ENCODE results near the gene PPP1R15A. TPM values are rescaled to one million over a fixed set of nuclear protein-coding genes. Genes with fewer than 3 reads are reported as not detected.

The PPP1R15A gene
- total RNA-seq, 2 experiments from 2014 or later, result 23.4 to 31.7 TPM

DNA sequence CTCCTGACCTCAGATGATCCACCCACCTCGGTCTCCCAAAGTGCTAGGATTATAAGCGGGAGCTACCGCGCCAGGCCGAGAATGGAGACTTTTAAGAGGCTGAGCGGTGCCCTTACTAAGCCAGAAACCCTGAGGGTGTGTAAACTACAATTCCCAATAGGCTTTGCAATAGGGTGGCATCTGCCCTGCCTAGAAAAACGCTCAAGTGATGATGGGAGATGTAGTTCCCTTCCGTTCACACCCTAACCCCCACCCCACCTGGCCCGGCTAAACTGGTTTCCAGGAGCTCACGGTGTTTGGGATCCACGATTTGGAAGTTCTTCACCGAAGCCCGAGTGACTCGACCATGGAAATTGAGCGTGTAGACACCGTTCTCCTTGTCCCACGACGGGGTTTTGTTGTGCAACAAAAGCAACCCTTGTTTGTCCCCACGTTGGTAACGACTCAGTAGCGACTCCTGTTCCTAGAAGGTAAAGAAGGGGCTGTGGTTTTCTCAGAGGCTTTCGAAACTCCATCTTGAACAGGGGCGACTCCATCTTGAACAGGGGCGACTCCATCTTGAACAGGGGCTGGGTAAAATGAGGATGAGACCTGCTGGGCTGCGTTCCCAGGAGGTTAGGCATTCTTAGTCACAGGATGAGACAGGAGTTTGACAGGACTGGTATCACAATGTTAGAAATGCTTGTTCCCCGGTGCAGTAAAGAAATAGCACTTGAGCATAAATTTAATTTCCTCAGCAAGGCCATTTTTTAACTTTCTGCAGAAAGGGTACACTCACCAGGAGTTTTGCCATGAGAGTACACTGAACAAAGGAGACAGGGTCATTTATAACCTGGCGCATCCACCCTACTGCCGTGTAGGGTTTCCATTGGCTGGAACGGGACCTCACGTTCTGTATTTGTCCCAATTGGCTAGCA lies 9.8 kb downstream of the PPP1R15A start:
- peaks cover 24% of the 10 kb centered on the region for H3K36me3 ChIP-seq (ENCODE audit: insufficient read depth, low read length)
- no peak for TF ChIP-seq EZH2phosphoT487 (IDR thresholded peaks at IDR 0.05; ENCODE audit: borderline replicate concordance, low read depth, low read length)
- TF ChIP-seq, protein P1, sequence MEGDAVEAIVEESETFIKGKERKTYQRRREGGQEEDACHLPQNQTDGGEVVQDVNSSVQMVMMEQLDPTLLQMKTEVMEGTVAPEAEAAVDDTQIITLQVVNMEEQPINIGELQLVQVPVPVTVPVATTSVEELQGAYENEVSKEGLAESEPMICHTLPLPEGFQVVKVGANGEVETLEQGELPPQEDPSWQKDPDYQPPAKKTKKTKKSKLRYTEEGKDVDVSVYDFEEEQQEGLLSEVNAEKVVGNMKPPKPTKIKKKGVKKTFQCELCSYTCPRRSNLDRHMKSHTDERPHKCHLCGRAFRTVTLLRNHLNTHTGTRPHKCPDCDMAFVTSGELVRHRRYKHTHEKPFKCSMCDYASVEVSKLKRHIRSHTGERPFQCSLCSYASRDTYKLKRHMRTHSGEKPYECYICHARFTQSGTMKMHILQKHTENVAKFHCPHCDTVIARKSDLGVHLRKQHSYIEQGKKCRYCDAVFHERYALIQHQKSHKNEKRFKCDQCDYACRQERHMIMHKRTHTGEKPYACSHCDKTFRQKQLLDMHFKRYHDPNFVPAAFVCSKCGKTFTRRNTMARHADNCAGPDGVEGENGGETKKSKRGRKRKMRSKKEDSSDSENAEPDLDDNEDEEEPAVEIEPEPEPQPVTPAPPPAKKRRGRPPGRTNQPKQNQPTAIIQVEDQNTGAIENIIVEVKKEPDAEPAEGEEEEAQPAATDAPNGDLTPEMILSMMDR (conservative IDR thresholded peaks at IDR 0.05; ENCODE audit: low read length), result no peak
- DNase-seq (ENCODE audit: low spot score), result peak; percentile 70
- CTCF ChIA-PET (ENCODE audit: unreplicated experiment), result no interaction called here
- no peak overlapping the region for H3K4me2 ChIP-seq (ENCODE audit: low read length)
- no peaks in the 10 kb centered on the region; the same call in 1 of the 2 replicates for H3K79me2 ChIP-seq (ENCODE audit: insufficient read depth, low read depth, low read length)
- POLR2A ChIA-PET, result interaction anchor here (0.6 to 1.2 kb wide), 2 partner anchors 49 to 72 kb away, joined by 3 to 9 read pairs; partner anchors contain the start of gene BAX
- no peaks in the 10 kb centered on the region for H3K9me2 ChIP-seq (ENCODE audit: insufficient read depth, low read length)
- H3K9me3 ChIP-seq (ENCODE audit: low read length), result peaks cover 15% of the 10 kb centered on the region
- H3K4me3 ChIP-seq (ENCODE audit: low read depth, low read length, poor library complexity, severe bottlenecking), result no peak overlapping the region
- no peak overlapping the region for H2AFZ ChIP-seq (ENCODE audit: low read length)
- H3K27ac ChIP-seq (ENCODE audit: low read depth, low read length, poor library complexity, severe bottlenecking), result no peak overlapping the region
- BruUV-seq (replicated peaks), result no TSS peak
- H3K4me1 ChIP-seq (ENCODE audit: insufficient read depth, low read length, poor library complexity, severe bottlenecking), result peaks cover 51% of the 10 kb centered on the region
- intact Hi-C loops (cut with micrococcal nuclease; ENCODE audit: unreplicated experiment), result no loop called here
- H4K20me1 ChIP-seq (ENCODE audit: insufficient read depth, low read length), result no peaks in the 10 kb centered on the region

DNA sequence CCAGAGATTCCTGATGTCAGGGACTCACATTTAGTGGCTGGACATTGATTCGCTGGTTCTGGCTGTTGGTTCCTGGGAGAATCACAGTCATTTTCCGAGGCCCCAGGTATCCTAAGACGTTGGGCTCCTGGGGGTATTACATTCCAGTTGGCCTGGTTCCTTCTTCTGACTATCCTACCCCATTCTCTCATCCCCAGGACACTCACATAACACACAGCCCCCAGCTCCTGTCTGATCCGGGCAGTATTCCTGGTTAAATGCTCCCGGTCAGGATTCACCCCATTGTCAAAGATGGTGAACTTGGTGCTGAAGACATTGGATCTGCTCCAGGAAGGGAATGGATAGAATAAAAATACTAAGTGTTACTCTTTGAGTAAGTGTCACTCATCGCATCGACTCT lies 11.5 kb downstream of the PPP1R15A start:
- CTCF ChIA-PET (ENCODE audit: unreplicated experiment), result no interaction called here
- H2AFZ ChIP-seq (ENCODE audit: low read length), result no peak overlapping the region
- no peak for TF ChIP-seq EZH2phosphoT487 (IDR thresholded peaks at IDR 0.05; ENCODE audit: borderline replicate concordance, low read depth, low read length)
- TF ChIP-seq, protein P1 (conservative IDR thresholded peaks at IDR 0.05; ENCODE audit: low read length), result no peak
- BruUV-seq (replicated peaks), result no TSS peak
- no peaks in the 10 kb centered on the region for H3K79me2 ChIP-seq (ENCODE audit: insufficient read depth, low read depth, low read length)
- no peak overlapping the region for H3K4me3 ChIP-seq (ENCODE audit: low read depth, low read length, poor library complexity, severe bottlenecking)
- H4K20me1 ChIP-seq (ENCODE audit: insufficient read depth, low read length), result no peaks in the 10 kb centered on the region
- DNase-seq (ENCODE audit: low spot score), result no peak
- POLR2A ChIA-PET, result interaction anchor here (0.6 kb wide), 1 partner anchor 78 kb away, joined by 10 read pairs; no protein-coding TSS in a partner anchor
- H3K36me3 ChIP-seq (ENCODE audit: insufficient read depth, low read length), result peaks cover 10% of the 10 kb centered on the region
- H3K4me2 ChIP-seq (ENCODE audit: low read length), result no peak overlapping the region
- no peak overlapping the region for H3K27ac ChIP-seq (ENCODE audit: low read depth, low read length, poor library complexity, severe bottlenecking)
- no peaks in the 10 kb centered on the region for H3K9me2 ChIP-seq (ENCODE audit: insufficient read depth, low read length)
- peaks cover 7% of the 10 kb centered on the region for H3K9me3 ChIP-seq (ENCODE audit: low read length)
- intact Hi-C loops (cut with micrococcal nuclease; ENCODE audit: unreplicated experiment), result no loop called here
- peaks cover 35% of the 10 kb centered on the region for H3K4me1 ChIP-seq (ENCODE audit: insufficient read depth, low read length, poor library complexity, severe bottlenecking)
